K562 (cell line): Measurements from ENCODE around the gene TTC16. TPM values are rescaled to one million over a fixed set of nuclear protein-coding genes. Genes with fewer than 3 reads are reported as not detected.

Source experiments
- ATAC-seq: fragments of 200-7000 bp; cut with Tn5 transposase; 3 replicates; pipeline ENCODE4 v1.9.1; 2020; ENCODE audit warnings: moderate library complexity
- BruUV-seq: library from RNA; stranded (reverse); fragments of 400-500 nt; replicated peaks from 2 replicates; lab custom pipeline; 2021; lab: Mats Ljungman, UMichigan
- CTCF ChIA-PET: fragments of 300-600 bp; formaldehyde crosslinking; extraction: SDS; loops from one replicate; lab custom pipeline; 2021; ENCODE audit warnings: low intra/inter-chr PET ratio; lab: Yijun Ruan, JAX
- POLR2A ChIA-PET: fragments of 300-600, 350-650 bp; sonication (Branson Sonifier 250); formaldehyde crosslinking; extraction: SDS; loops from one replicate; lab custom pipeline; 2021; ENCODE audit warnings: antibody characterized with exemption, inconsistent platforms; lab: Yijun Ruan, JAX
- DNase-seq, 4 experiments: peaks; one replicate each; pipeline versions ENCODE4 v3.0.0 to v3.0.0-alpha.2; 2011 to 2018; ENCODE audit warnings: low spot score in 3 of 4, mixed read lengths in 3 of 4; ENCODE audit errors: extremely low read depth in 1 of 4
- FAIRE-seq: peaks from 2 replicates; lab custom pipeline; 2011; peaks lifted over from hg19 to GRCh38; lab: Jason Lieb, UNC
- H2AFZ ChIP-seq: 2 replicates; pipeline ENCODE4 v1.6.0; 2011; ENCODE audit warnings: low read depth, low read length, control low read depth, inconsistent platforms
- H3K27ac ChIP-seq: fragments of 200-600 bp; 3 replicates; pipeline ENCODE4 v1.8.0; 2011; ENCODE audit warnings: low read depth, mild to moderate bottlenecking, control low read depth, inconsistent platforms, low read length, moderate library complexity, mixed read lengths; ENCODE audit errors: extremely low read depth
- H3K27me3 ChIP-seq, 2 experiments: fragments of 300-600 bp in 1 of 2; 2 replicates in 1 of 2; 3 replicates in 1 of 2; pipeline versions ENCODE4 v1.6.0 to v1.8.0; 2011; ENCODE audit warnings: inconsistent platforms in 2 of 2, low read length in 2 of 2, mild to moderate bottlenecking in 1 of 2, mixed read lengths in 1 of 2, moderate library complexity in 1 of 2; ENCODE audit not compliant: control insufficient read depth in 2 of 2, insufficient read depth in 2 of 2
- H3K36me3 ChIP-seq: fragments of 300-600 bp; 3 replicates; pipeline ENCODE4 v1.8.0; 2011; ENCODE audit warnings: mild to moderate bottlenecking, low read length, inconsistent platforms; ENCODE audit not compliant: control insufficient read depth, insufficient read depth
- H3K4me1 ChIP-seq, 2 experiments: fragments of 200-600 bp in 1 of 2; replicated peaks in 1 of 2; 2 replicates in 1 of 2; 3 replicates in 1 of 2; pipeline versions ENCODE4 v1.5.1 to v1.8.0; 2011; ENCODE audit warnings: inconsistent platforms in 2 of 2, low read length in 2 of 2, mild to moderate bottlenecking in 1 of 2, mixed read lengths in 1 of 2, moderate library complexity in 1 of 2; ENCODE audit not compliant: control insufficient read depth in 2 of 2, insufficient read depth in 2 of 2
- H3K4me2 ChIP-seq: 2 replicates; pipeline ENCODE4 v1.6.1; 2011; ENCODE audit warnings: low read length, control low read depth, inconsistent platforms, mixed read lengths; ENCODE audit not compliant: insufficient read depth
- H3K4me3 ChIP-seq: fragments of 200-600 bp; sonication (generic), shearing (Covaris generic); 2 replicates; pipeline ENCODE4 v1.5.1; 2016; ENCODE audit warnings: control low read depth, inconsistent platforms
- H3K79me2 ChIP-seq: fragments of 200-600 bp; 3 replicates; pipeline ENCODE4 v1.8.0; 2011; ENCODE audit warnings: low read length, inconsistent platforms; ENCODE audit not compliant: control insufficient read depth, insufficient read depth
- H3K9ac ChIP-seq, 2 experiments: 2 replicates each; pipeline versions ENCODE4 v1.6.0 to v1.6.1; 2011; ENCODE audit warnings: low read depth in 2 of 2, low read length in 2 of 2, control low read depth in 1 of 2, inconsistent platforms in 1 of 2, mild to moderate bottlenecking in 1 of 2, mixed read lengths in 1 of 2; ENCODE audit not compliant: insufficient read depth in 1 of 2
- H3K9me1 ChIP-seq: one replicate; pipeline ENCODE4 v1.6.0; 2011; ENCODE audit warnings: inconsistent platforms, mild to moderate bottlenecking, low read length, moderate library complexity; ENCODE audit not compliant: control insufficient read depth, insufficient read depth
- H3K9me3 ChIP-seq: replicated peaks from 2 replicates; pipeline ENCODE4 v1.5.1; 2011; ENCODE audit warnings: low read depth, low read length, inconsistent platforms; ENCODE audit not compliant: control insufficient read depth, insufficient read depth
- H4K20me1 ChIP-seq: replicated peaks from 2 replicates; pipeline ENCODE4 v1.6.1; 2011; ENCODE audit warnings: low read length, inconsistent platforms, mixed read lengths; ENCODE audit not compliant: control insufficient read depth, insufficient read depth
- ARID1B ChIP-seq: fragments of 450-650 bp; IDR thresholded peaks from 2 replicates; pipeline ENCODE4 v1.6.1; 2016; ENCODE audit warnings: antibody characterized with exemption, mild to moderate bottlenecking, inconsistent platforms
- BCOR ChIP-seq: fragments of 450-650 bp; IDR thresholded peaks from 2 replicates; pipeline ENCODE4 v1.6.1; 2016
- CBFB ChIP-seq: sonication (generic); formaldehyde crosslinking; IDR thresholded peaks from 2 replicates; pipeline ENCODE4 v1.4.0; 2020; ENCODE audit warnings: mild to moderate bottlenecking, missing genetic modification reagents
- HDAC1 ChIP-seq, 2 experiments: fragments of 450-650 bp; IDR thresholded peaks; 2 replicates each; pipeline ENCODE4 v1.6.1; 2016 to 2017; ENCODE audit warnings: inconsistent platforms in 1 of 2, mild to moderate bottlenecking in 1 of 2, moderate library complexity in 1 of 2
- HNRNPK ChIP-seq: fragments of 200-400 bp; formaldehyde crosslinking; IDR thresholded peaks from one replicate; pipeline ENCODE4 v1.6.1; 2018; ENCODE audit warnings: mild to moderate bottlenecking, low read depth, low read length; ENCODE audit not compliant: poor library complexity, severe bottlenecking
- KDM1A ChIP-seq, 2 experiments: fragments of 450-650 bp; IDR thresholded peaks; 2 replicates each; pipeline ENCODE4 v1.6.1; 2016; ENCODE audit warnings: mild to moderate bottlenecking in 2 of 2
- KLF1 ChIP-seq: fragments of 450-650 bp; IDR thresholded peaks from 2 replicates; pipeline ENCODE4 v1.6.1; 2016; ENCODE audit warnings: missing genetic modification characterization, missing compliant biosample characterization
- LCOR ChIP-seq: sonication (generic); formaldehyde crosslinking; IDR thresholded peaks from 2 replicates; pipeline ENCODE4 v1.8.0; 2022; ENCODE audit warnings: mild to moderate bottlenecking, missing genetic modification reagents
- MAFF ChIP-seq: IDR thresholded peaks from 2 replicates; pipeline ENCODE4 v1.6.1; 2012; ENCODE audit warnings: low read length, improper control_type of control experiment
- MAFG ChIP-seq: fragments of 450-650 bp; conservative IDR thresholded peaks from 2 replicates; pipeline ENCODE4 v1.6.1; 2016; ENCODE audit warnings: missing genetic modification characterization, missing compliant biosample characterization
- MTA3 ChIP-seq: fragments of 450-650 bp; formaldehyde crosslinking; IDR thresholded peaks from 2 replicates; pipeline ENCODE4 v1.6.1; 2017; ENCODE audit warnings: mild to moderate bottlenecking, borderline replicate concordance
- SMARCA4 ChIP-seq: fragments of 450-650 bp; IDR thresholded peaks from 2 replicates; pipeline ENCODE4 v1.6.1; 2016
- SP1 ChIP-seq: sonication (generic); formaldehyde crosslinking; IDR thresholded peaks from 2 replicates; pipeline ENCODE4 v1.8.1; 2022; ENCODE audit warnings: mild to moderate bottlenecking, missing genetic modification reagents
- ZBTB2 ChIP-seq: fragments of 450-650 bp; IDR thresholded peaks from 2 replicates; pipeline ENCODE4 v1.6.1; 2016; ENCODE audit warnings: antibody characterized with exemption
- ZEB2 ChIP-seq: fragments of 450-650 bp; IDR thresholded peaks from 2 replicates; pipeline ENCODE4 v1.6.1; 2016
- ZNF696 ChIP-seq: fragments of 250-450 bp; sonication (Bioruptor Pico); conservative IDR thresholded peaks from 2 replicates; pipeline ENCODE4 v1.4.0; 2020; ENCODE audit warnings: mild to moderate bottlenecking, moderate library complexity
- ZNF707 ChIP-seq: fragments of 250-450 bp; sonication (Bioruptor Pico); conservative IDR thresholded peaks from 2 replicates; pipeline ENCODE4 v1.8.0; 2022; ENCODE audit warnings: inconsistent platforms, mild to moderate bottlenecking, moderate library complexity
- WGBS: fragments of 100-300 bp; shearing (Covaris generic); methylation state at CpG from one replicate; pipeline ENCODE4 v1.1.6; 2016; ENCODE audit warnings: low coverage, mixed read lengths; ENCODE audit not compliant: insufficient coverage; ENCODE audit errors: missing lambda C conversion rate; 5-methylcytosine and 5-hydroxymethylcytosine counted together
- in situ Hi-C: fragments of 300-500 bp; cut with MboI; formaldehyde crosslinking; loops from 4 replicates; pipeline ENCODE4 v1.15.0; 2018; ENCODE audit warnings: inconsistent platforms, mixed read lengths
- intact Hi-C: fragments of 100-400 bp; cut with micrococcal nuclease; formaldehyde crosslinking; loops from 2 replicates; pipeline ENCODE4 v1.14.2; 2022
- polyA plus RNA-seq, 8 experiments: library from polyadenylated mRNA; depleted of rRNA in 4 of 8; stranded (reverse) in 5 of 8; unstranded in 3 of 8; fragments of >200 nt; fragmentation: Nextera tagmentation in 2 of 8; fragmentation: Illumina TruSeq in 1 of 8; extraction: Ambion mirVana in 2 of 8; extraction: Trizol in 1 of 8; gene quantifications; 2 replicates each; pipeline versions ENCODE4 v1.2.1 to v1.2.3, GENCODE V29; 2011 to 2014; ENCODE audit warnings: inconsistent platforms in 1 of 8, missing spikeins in 1 of 8
- total RNA-seq, 7 experiments: library from RNA; depleted of rRNA in 6 of 7; stranded (reverse); fragments of >200 nt in 6 of 7; fragmentation: Illumina TruSeq in 2 of 7; extraction: Trizol in 2 of 7; gene quantifications; 2 replicates each; pipeline versions ENCODE4 v1.2.1 to v1.2.3, GENCODE V29; 2011 to 2021; ENCODE audit warnings: low replicate concordance in 1 of 7
- TF ChIP-seq, protein P1 (sequence below), 2 experiments: fragments of 450-650 bp in 1 of 2; sonication (generic) in 1 of 2; formaldehyde crosslinking in 1 of 2; IDR thresholded peaks in 1 of 2; conservative IDR thresholded peaks in 1 of 2; 2 replicates each; pipeline versions ENCODE4 v1.6.1 to v1.8.1; 2016 to 2023; ENCODE audit warnings: mild to moderate bottlenecking in 2 of 2, moderate library complexity in 2 of 2, inconsistent platforms in 1 of 2, missing genetic modification reagents in 1 of 2

Gene TTC16
- total and polyA plus RNA-seq, 9 of the 15 experiments (the other 6 are each of a cell fraction or from before 2014, with no cell fraction given): 0.11 TPM; not detected in 8

DNA sequence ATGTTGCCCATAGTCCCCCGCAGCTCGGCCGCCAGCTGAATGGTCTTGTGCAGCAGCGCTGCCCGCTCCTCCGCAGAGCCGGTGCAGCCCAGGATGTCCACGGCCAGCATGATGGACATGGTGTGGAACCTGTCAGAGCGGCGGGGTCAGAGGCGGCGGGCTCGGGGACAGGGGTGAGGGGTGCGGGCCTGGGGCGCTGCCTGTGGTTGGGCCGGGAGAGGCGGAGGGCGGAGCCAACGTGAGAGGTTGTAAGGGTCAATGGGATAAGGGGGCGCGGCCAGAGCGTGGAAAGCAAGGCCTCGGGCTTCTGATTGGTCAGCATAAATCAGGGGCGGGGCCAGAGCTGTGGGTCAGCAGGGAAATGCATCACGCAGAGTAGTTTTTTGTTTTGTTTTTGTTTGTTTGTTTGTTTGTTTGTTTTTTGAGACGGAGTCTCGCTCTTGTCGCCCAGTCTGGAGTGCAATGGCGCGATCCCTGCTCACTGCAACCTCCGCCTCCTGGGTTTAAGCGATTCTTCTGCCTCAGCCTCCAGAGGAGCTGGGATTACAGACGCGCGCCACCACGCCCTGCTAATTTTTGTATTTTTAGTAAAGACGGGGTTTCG lies 26.1 kb downstream of the TTC16 start (continued):
- TF ChIP-seq SMARCA4 (peak; percentile 36; the same call in 1 of the 2 replicates), ZNF696 (CRISPR knock-in tag) (no peak), MAFG (tag) (peak; percentile 90), MAFF (peak; percentile 37; the same call in 1 of the 2 replicates), MTA3 (no peak), ZNF707 (CRISPR knock-in tag) (no peak), ZBTB2 (no peak)

DNA sequence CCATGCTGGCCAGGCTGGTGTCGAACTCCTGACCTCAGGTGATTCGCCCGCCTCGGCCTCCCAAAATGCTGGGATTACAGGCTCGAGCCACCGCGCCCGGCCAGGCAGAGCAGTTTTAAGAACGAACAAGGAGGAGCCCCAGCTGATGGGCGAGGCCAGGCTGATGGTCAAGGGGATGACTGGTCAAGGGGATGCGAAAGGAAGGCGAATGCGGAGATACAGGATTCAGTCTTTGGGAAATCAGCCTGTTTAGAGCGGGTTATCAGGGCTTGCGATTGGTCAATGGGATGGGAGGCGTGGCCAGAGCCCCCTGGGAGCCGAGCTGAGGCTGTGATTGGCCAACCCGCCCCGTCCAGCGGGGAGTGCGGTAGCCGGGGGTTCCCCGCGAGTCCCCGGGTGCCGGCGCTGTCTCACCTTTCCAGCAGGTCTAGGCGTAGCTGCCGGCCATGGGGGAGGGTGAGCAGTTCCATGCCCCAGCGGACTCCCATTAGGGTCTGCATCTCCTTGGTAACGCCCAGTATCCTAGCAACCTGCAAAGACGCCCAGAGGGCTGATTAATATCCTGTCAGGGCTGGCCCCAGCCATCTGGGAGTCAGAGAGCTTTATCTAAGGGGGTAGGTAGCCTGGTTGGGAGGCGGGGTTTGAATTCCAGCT lies 26.7 kb downstream of the TTC16 start:
- intact Hi-C loops (no loop called here), in situ Hi-C loops (no loop called here)
- H3K27ac ChIP-seq: no peak overlapping the region
- ATAC-seq (peak; percentile 87), FAIRE-seq (peak; percentile 95), DNase-seq (peak; percentile 90 to 96 (median 94))
- POLR2A ChIA-PET: interaction anchor here (0.5 to 1.5 kb wide), 9 partner anchors 8 to 476 kb away, joined by 3 to 5 read pairs (median 3); no protein-coding TSS in a partner anchor
- H3K4me1 ChIP-seq: peaks cover 15 to 52% of the 10 kb centered on the region in 2 experiments
- peak overlapping the region; percentile 37 for H3K4me3 ChIP-seq
- peak overlapping the region; percentile 30; the same call in 1 of the 2 replicates for H2AFZ ChIP-seq
- no peaks in the 10 kb centered on the region for H3K9me1 ChIP-seq
- H3K79me2 ChIP-seq: no peaks in the 10 kb centered on the region
- H3K4me2 ChIP-seq: peak overlapping the region; percentile 74
- under 1% methylated on average over 31 of the region's 33 CpGs for WGBS
- no peaks in the 10 kb centered on the region for H3K9me3 ChIP-seq
- peaks cover 4 to 9% of the 10 kb centered on the region in 2 experiments; a peak in 3 of 5 replicates for H3K27me3 ChIP-seq
- peak overlapping the region in 1 of 2 experiments; percentile 70; a peak in 1 of 4 replicates for H3K9ac ChIP-seq
- no peaks in the 10 kb centered on the region; the same call in none of the 2 replicates for H4K20me1 ChIP-seq
- CTCF ChIA-PET: no interaction called here
- H3K36me3 ChIP-seq: no peaks in the 10 kb centered on the region
- no TSS peak for BruUV-seq
- TF ChIP-seq KDM1A (IDR thresholded peaks at IDR 0.05) (peak; percentile 71 to 76), KLF1 (tag) (0 out of 2 replicates have a peak, but pooled peaks have one; percentile 32), LCOR (CRISPR knock-in tag) (0 out of 2 replicates have a peak, but pooled peaks have one; percentile 63), CBFB (CRISPR knock-in tag) (no peak), HDAC1 (IDR thresholded peaks at IDR 0.05) (peak in 1 of 2 experiments; percentile 77; a peak in 2 of 4 replicates), HNRNPK (no peak), ARID1B (peak; percentile 37), SP1 (peak; percentile 38; the same call in 1 of the 2 replicates), BCOR (peak; percentile 44; the same call in 1 of the 2 replicates), ZEB2 (peak; percentile 26; the same call in 1 of the 2 replicates)
- TF ChIP-seq, protein P1, sequence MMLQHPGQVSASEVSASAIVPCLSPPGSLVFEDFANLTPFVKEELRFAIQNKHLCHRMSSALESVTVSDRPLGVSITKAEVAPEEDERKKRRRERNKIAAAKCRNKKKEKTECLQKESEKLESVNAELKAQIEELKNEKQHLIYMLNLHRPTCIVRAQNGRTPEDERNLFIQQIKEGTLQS (IDR thresholded peaks at IDR 0.05): peak; percentile 8; the same call in 1 of the 2 replicates
- TF ChIP-seq, protein P1 (CRISPR knock-in tag; conservative IDR thresholded peaks at IDR 0.05): no peak; the same call in 1 of the 2 replicates
